ENCODE results near the gene CNBP.

DNA sequence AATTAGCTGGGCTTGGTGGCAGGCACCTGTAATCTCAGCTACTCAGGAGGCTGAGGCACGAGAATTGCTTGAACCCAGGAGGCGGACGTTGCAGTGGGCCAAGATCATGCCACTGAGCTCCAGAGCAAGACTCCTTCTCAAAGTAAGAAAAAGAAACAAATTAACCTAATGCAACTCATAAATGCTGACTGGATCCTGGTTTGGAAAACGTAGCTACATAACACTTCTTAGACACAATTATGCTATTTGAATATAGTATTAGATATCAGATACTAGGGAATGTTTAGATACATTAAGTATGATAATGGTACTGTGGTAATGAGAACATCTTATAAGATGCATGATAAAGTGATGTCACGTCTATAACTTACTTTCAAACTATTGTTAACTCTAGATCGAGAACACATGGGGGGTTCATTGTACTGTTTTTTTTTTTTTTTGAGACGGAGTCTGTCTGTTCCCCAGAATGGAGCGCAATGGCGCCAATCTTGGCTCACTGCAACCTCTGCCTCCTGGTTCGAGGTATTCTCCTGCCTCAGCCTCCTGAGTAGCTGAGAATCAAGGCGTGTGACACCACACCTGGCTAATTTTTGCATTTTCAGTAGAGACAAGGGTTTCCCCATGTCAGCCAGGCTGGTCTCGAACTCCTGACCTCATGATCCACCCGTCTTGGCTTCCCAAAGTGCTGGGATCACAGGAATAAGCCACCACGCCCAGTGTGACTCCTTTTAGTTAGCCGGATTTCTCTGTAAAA is 16.9 kb downstream of the CNBP start:
- TF ChIP-seq GATA2 (IDR thresholded peaks at IDR 0.05; ENCODE audit: low read depth, low read length) (no peak), GATA3 (IDR thresholded peaks at IDR 0.05; ENCODE audit: low read depth, low read length) (no peak)
